Lung (tissue), 12 donors: ENCODE data around the gene EIF4E1B. TPM values are rescaled to one million over a fixed set of nuclear protein-coding genes. Genes with fewer than 3 reads are reported as not detected.

Experiments
- ATAC-seq: fragments of 200-7000 bp; cut with Tn5 transposase; one replicate; pipeline ENCODE4 v1.9.1; 2020; ENCODE audit warnings: moderate number of reproducible peaks; ENCODE audit not compliant: insufficient read depth, low FRiP score
- DNase-seq, 3 donors: peaks; one replicate each; pipeline ENCODE4 v3.0.0-alpha.2; 2013 to 2017
- H3K27ac ChIP-seq, 2 donors: one replicate each; pipeline ENCODE4 v1.5.1; 2013; ENCODE audit warnings: mild to moderate bottlenecking in 2 of 2, moderate library complexity in 2 of 2, control low read depth in 1 of 2, inconsistent platforms in 1 of 2, low read depth in 1 of 2, low read length in 1 of 2
- H3K27me3 ChIP-seq, 3 donors: one replicate each; pipeline ENCODE4 v1.5.1; 2013; ENCODE audit warnings: low read length in 2 of 3; ENCODE audit not compliant: control insufficient read depth in 3 of 3, insufficient read depth in 3 of 3
- H3K36me3 ChIP-seq, 4 donors: one replicate each; pipeline ENCODE4 v1.5.1; 2013; ENCODE audit warnings: low read length in 4 of 4, mild to moderate bottlenecking in 1 of 4, moderate library complexity in 1 of 4; ENCODE audit not compliant: control insufficient read depth in 4 of 4, insufficient read depth in 4 of 4
- H3K4me1 ChIP-seq, 5 donors: one replicate each; pipeline ENCODE4 v1.5.1; 2013; ENCODE audit warnings: low read length in 5 of 5, mild to moderate bottlenecking in 2 of 5, moderate library complexity in 1 of 5; ENCODE audit not compliant: control insufficient read depth in 5 of 5, insufficient read depth in 5 of 5
- H3K4me3 ChIP-seq: one replicate; pipeline ENCODE4 v1.5.1; 2013; ENCODE audit warnings: mild to moderate bottlenecking, control low read depth, moderate library complexity
- H3K9ac ChIP-seq, 2 donors: one replicate each; pipeline ENCODE4 v1.5.1; 2013; ENCODE audit warnings: low read length in 2 of 2, control low read depth in 1 of 2; ENCODE audit not compliant: insufficient read depth in 1 of 2
- H3K9me3 ChIP-seq, 4 donors: one replicate each; pipeline ENCODE4 v1.5.1; 2013; ENCODE audit warnings: low read length in 3 of 4, mild to moderate bottlenecking in 1 of 4, moderate library complexity in 1 of 4; ENCODE audit not compliant: control insufficient read depth in 4 of 4, insufficient read depth in 3 of 4
- CTCF ChIP-seq: IDR thresholded peaks from 2 replicates; pipeline ENCODE4 v1.5.1; 2012; ENCODE audit warnings: mild to moderate bottlenecking; ENCODE audit errors: control extremely low read depth, extremely low read depth
- WGBS, 2 donors: extraction: QIAGEN DNeasy Blood & Tissue Kit; methylation state at CpG; one replicate each; pipeline ENCODE4 v1.1.7; 2013; 5-methylcytosine and 5-hydroxymethylcytosine counted together
- polyA plus RNA-seq, 2 donors: library from polyadenylated mRNA; stranded (reverse); fragments of 200-250 nt; gene quantifications; one replicate each; pipeline ENCODE4 v1.2.1, GENCODE V29; 2013
- total RNA-seq, 2 donors: library from RNA; depleted of rRNA in 1 of 2; stranded (reverse); fragments of >200 nt in 1 of 2; gene quantifications; one replicate each; pipeline ENCODE4 v1.2.1, GENCODE V29; 2014 to 2021
- donor health status: control.
- donor health status: control.
- donor health status: Bipolar disorder and iron deficiency.
- donor health status: healthy.
- donor health status: DM: yes; HTN: yes; CAD: no.

Gene EIF4E1B
- total and polyA plus RNA-seq, 4 donors, result not detected

DNA sequence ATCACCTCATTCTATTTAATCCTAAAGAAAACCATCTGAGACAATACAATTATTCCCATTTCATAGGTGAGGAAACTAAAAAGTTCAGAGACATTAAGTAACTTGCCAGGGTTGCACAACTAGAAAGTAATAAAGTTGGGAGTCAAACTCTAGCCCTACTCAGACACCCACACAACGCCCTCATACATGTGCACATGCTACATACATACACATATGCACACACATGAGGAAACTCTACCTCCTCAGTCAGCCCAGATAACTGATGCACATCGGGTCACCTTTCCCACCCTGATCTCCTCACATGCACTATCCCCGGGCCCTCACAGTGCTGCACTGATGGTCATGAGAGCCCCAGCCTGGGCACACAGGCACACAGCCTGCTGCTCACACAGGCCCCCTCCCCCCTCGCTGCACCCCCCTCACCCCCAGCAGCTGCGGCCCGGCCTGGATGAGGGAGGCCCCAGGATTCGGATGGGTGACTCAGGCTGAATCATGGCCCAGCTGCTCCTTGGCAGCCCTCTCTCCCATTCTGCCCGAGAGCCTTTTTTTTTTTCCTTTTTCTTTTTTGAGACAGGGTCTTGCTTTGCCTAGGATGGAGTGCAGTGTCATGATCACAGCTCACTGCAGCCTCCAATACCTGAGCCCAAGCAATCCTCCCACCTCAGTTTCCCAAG is 15.5 kb upstream of the EIF4E1B start:
- no peak overlapping the region for H3K4me3 ChIP-seq

GRCh38 chr5:176616511-176616910 is 14.0 kb upstream of the EIF4E1B start:
- DNase-seq, result no peak
- no peak for ATAC-seq
- TF ChIP-seq CTCF, result no peak
- Histone ChIP-seq H3K27ac (no peak overlapping the region), H3K36me3 (no peaks in the 10 kb centered on the region), H3K27me3 (peaks cover 4 to 61% (median 35%) of the 10 kb centered on the region in 3 donors), H3K4me1 (peaks cover 0 to 9% (median 0%) of the 10 kb centered on the region in 5 donors), H3K9ac (no peak overlapping the region), H3K4me3 (no peak overlapping the region), H3K9me3 (peaks cover 0 to 10% (median 0%) of the 10 kb centered on the region in 4 donors)
- 70% methylated on average over 7 of the region's 7 CpGs for WGBS, 2 donors

More for the DNA sequence above, 15.5 kb upstream of the EIF4E1B start:
- H3K27ac ChIP-seq, result no peak overlapping the region
- no peak for TF ChIP-seq CTCF
- H3K27me3 ChIP-seq, result peaks cover 4 to 45% (median 24%) of the 10 kb centered on the region in 3 donors
- no peak overlapping the region for H3K9ac ChIP-seq
- H3K4me1 ChIP-seq, result peaks cover 0 to 8% (median 0%) of the 10 kb centered on the region in 5 donors
- H3K36me3 ChIP-seq, result no peaks in the 10 kb centered on the region
- H3K9me3 ChIP-seq, result peaks cover 0 to 10% (median 0%) of the 10 kb centered on the region in 4 donors
- 61 to 73% methylated on average over 8 of the region's 8 CpGs for WGBS, 2 donors
- no peak for DNase-seq
- no peak for ATAC-seq

GRCh38 chr5:176618783-176619182 is 11.7 kb upstream of the EIF4E1B start:
- peaks cover 7 to 65% (median 41%) of the 10 kb centered on the region in 3 donors for H3K27me3 ChIP-seq
- H3K4me1 ChIP-seq, result peaks cover 0 to 9% (median 0%) of the 10 kb centered on the region in 5 donors
- no peak for TF ChIP-seq CTCF
- no peaks in the 10 kb centered on the region for H3K36me3 ChIP-seq
- DNase-seq (no peak), ATAC-seq (no peak)
- 29 to 31% methylated on average over 19 of the region's 19 CpGs for WGBS, 2 donors
- H3K9me3 ChIP-seq, result peaks cover 0 to 10% (median 0%) of the 10 kb centered on the region in 4 donors
- H3K27ac ChIP-seq, result no peak overlapping the region
- no peak overlapping the region for H3K9ac ChIP-seq
- H3K4me3 ChIP-seq, result no peak overlapping the region
